GM18867 (cell line): ENCODE data around the gene JMJD1C.

ENCODE experiments used
- ATAC-seq: cut with Tn5 transposase; IDR thresholded peaks from one replicate; pipeline ENCODE4 v1.9.1; 2021; ENCODE audit warnings: mild to moderate bottlenecking, moderate library complexity; ENCODE audit not compliant: unreplicated experiment

Gene JMJD1C

GRCh38 chr10:63483983-63484382 is 18.2 kb upstream of the JMJD1C start:
- no peak for ATAC-seq

- no peak for ATAC-seq
These were observed 16.1 kb upstream of the JMJD1C start for GRCh38 chr10:63481815-63482421.

GRCh38 chr10:63480237-63480636 is 14.5 kb upstream of the JMJD1C start:
- ATAC-seq: no peak

- no peak for ATAC-seq
These were observed 12.8 kb upstream of the JMJD1C start for GRCh38 chr10:63478564-63478963.

GRCh38 chr10:63477927-63478326 is 12.2 kb upstream of the JMJD1C start:
- ATAC-seq: no peak

GRCh38 chr10:63474488-63474887 is 8.7 kb upstream of the JMJD1C start:
- no peak for ATAC-seq

GRCh38 chr10:63470928-63471327 is 5.2 kb upstream of the JMJD1C start:
- ATAC-seq: no peak

GRCh38 chr10:63468947-63469346 is 3.2 kb upstream of the JMJD1C start:
- ATAC-seq: no peak

- no peak for ATAC-seq
These were observed 2.1 kb upstream of the JMJD1C start for GRCh38 chr10:63467841-63468240.

GRCh38 chr10:63466144-63466935 is 563 bp upstream of the JMJD1C start:
- peak; percentile 37 for ATAC-seq

GRCh38 chr10:63464402-63465292 is 1.1 kb downstream of the JMJD1C start:
- peak; percentile 54 for ATAC-seq

- ATAC-seq: no peak
These were observed 3.3 kb downstream of the JMJD1C start for GRCh38 chr10:63462442-63462841.

- ATAC-seq: no peak
These were observed 7.6 kb downstream of the JMJD1C start for GRCh38 chr10:63458177-63458576.

- ATAC-seq: no peak
These were observed 8.2 kb downstream of the JMJD1C start for GRCh38 chr10:63457594-63457993.

GRCh38 chr10:63456437-63457210 is 9.2 kb downstream of the JMJD1C start:
- no peak for ATAC-seq

- ATAC-seq: no peak
These were observed 10.3 kb downstream of the JMJD1C start for GRCh38 chr10:63455507-63455906.

GRCh38 chr10:63454631-63455030 is 11.1 kb downstream of the JMJD1C start:
- no peak for ATAC-seq

GRCh38 chr10:63452524-63452923 is 13.3 kb downstream of the JMJD1C start:
- ATAC-seq: no peak

- no peak for ATAC-seq
These were observed 18.9 kb downstream of the JMJD1C start for GRCh38 chr10:63446716-63447440.

GRCh38 chr10:63441404-63441803 is 24.4 kb downstream of the JMJD1C start:
- no peak for ATAC-seq
